ENCODE data around the gene VEZT. TPM values are rescaled to one million over a fixed set of nuclear protein-coding genes. Genes with fewer than 3 reads are reported as not detected.
A peak's percentile ranks its signal among the peaks of the same experiment; 100 is the strongest.

VEZT gene
- polyA plus RNA-seq, 4 donors: 11.3 to 49.7 (median 18.1) TPM

GRCh38 chr12:95220726-95221125, 3.1 kb downstream of the VEZT start:
- no peak overlapping the region for H3K4me3 ChIP-seq (ENCODE audit: low read depth in 1 of 3, low read length in 3 of 3)
- H3K36me3 ChIP-seq (ENCODE audit: control insufficient read depth in 3 of 3, insufficient read depth in 2 of 3, low read depth in 1 of 3, low read length in 3 of 3): peaks cover 0 to 14% (median 0%) of the 10 kb centered on the region in 3 donors
- peaks cover 0 to 5% (median 2%) of the 10 kb centered on the region in 3 donors for H3K4me1 ChIP-seq (ENCODE audit: control insufficient read depth in 3 of 3, insufficient read depth in 2 of 3, low read depth in 1 of 3, low read length in 2 of 3)
- H3K27me3 ChIP-seq (ENCODE audit: control insufficient read depth in 3 of 3, insufficient read depth in 3 of 3, low read length in 3 of 3): no peaks in the 10 kb centered on the region
- DNase-seq (no peak), FAIRE-seq (no peak)
- no peaks in the 10 kb centered on the region for H3K9me3 ChIP-seq (ENCODE audit: control insufficient read depth in 2 of 2, insufficient read depth in 1 of 2, low read depth in 1 of 2, low read length in 1 of 2)
- H3K27ac ChIP-seq (ENCODE audit: low read depth in 1 of 3, low read length in 2 of 3): no peak overlapping the region

DNA sequence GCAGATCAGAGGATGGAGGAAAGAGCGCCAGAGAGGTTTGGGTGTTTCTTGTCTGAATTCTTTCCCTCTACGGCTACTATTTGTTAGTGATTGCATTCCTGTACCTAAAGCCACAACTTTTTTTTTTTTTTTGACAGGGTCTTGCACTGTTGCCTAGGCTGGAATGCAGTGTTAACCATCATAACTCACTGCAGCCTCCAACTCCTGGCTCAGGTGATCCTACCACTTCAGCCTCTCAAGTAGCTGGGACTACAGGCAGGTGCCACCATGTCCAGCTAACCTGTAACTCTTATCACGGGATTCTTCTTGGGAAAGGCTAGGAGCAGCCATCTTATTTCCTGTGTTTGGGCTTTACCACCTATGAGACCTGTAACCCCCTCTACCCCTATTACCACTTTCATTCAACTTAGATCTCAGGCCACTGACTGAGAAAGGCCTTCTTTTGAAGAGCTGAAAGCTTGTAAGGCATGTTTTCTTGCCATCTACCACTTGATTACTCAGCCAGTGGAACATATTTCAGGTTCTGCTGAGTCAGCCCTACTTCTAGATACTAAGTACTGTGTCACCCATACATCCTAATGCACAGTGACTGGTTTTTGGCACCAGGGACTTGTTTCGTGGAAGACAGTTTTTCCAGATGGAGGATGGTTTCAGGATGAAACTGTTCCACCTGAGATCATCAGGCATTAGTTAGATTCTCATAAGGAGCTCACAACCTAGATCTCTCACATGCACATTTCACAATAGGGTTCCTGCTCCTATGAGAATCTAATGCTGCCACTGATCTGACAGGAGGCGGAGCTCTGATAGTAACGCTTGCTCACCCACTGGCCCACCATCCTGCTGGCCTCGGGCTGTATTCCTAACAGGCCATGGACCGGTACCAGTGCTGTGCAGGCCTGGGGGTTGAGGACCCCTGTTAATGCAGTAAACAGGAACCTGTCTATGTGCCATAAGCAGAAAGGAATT, 6.9 kb downstream of the VEZT start:
- no peak overlapping the region for H3K4me3 ChIP-seq (ENCODE audit: low read depth in 1 of 3, low read length in 3 of 3)
- H3K9me3 ChIP-seq (ENCODE audit: control insufficient read depth in 2 of 2, insufficient read depth in 1 of 2, low read depth in 1 of 2, low read length in 1 of 2): no peaks in the 10 kb centered on the region
- FAIRE-seq (no peak), DNase-seq (no peak)
- H3K27me3 ChIP-seq (ENCODE audit: control insufficient read depth in 3 of 3, insufficient read depth in 3 of 3, low read length in 3 of 3): no peaks in the 10 kb centered on the region
- H3K36me3 ChIP-seq (ENCODE audit: control insufficient read depth in 3 of 3, insufficient read depth in 2 of 3, low read depth in 1 of 3, low read length in 3 of 3): peaks cover 0 to 19% (median 0%) of the 10 kb centered on the region in 3 donors
- H3K27ac ChIP-seq (ENCODE audit: low read depth in 1 of 3, low read length in 2 of 3): no peak overlapping the region
- peaks cover 0 to 5% (median 0%) of the 10 kb centered on the region in 3 donors for H3K4me1 ChIP-seq (ENCODE audit: control insufficient read depth in 3 of 3, insufficient read depth in 2 of 3, low read depth in 1 of 3, low read length in 2 of 3)
- 94 to 98% (median 97%) methylated on average over 8 of the region's 8 CpGs for WGBS, 3 donors

DNA sequence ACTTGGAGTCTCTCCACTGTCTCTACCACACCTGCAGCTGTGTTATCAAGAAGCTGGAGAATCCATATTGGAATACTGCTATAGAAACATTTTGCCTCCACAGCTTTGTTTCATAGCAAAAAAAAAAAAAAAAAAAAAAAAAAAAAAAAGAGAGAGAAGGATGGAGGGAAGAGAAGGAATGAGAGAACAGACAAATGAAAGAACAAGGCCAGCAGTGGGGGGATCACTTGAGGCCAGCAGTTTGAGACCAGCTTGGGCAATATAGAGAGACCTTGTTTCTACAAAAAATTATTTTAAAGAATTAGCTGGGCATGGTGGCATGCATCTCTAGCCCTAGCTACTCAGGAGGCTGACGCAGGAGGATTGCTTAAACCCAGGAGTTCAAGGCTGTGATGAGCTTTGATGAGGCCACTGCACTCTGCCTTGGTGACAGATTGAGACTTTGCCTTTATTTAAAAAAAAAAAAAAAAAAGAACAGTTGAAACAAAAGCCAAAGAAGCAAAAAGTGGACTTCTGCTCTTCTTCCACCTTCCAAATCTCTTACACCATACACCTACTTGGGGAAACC, 8.1 kb downstream of the VEZT start:
- FAIRE-seq (no peak), DNase-seq (no peak)
- Histone ChIP-seq H3K27me3 (ENCODE audit: control insufficient read depth in 3 of 3, insufficient read depth in 3 of 3, low read length in 3 of 3) (no peaks in the 10 kb centered on the region), H3K9me3 (ENCODE audit: control insufficient read depth in 2 of 2, insufficient read depth in 1 of 2, low read depth in 1 of 2, low read length in 1 of 2) (no peaks in the 10 kb centered on the region), H3K27ac (ENCODE audit: low read depth in 1 of 3, low read length in 2 of 3) (no peak overlapping the region), H3K36me3 (ENCODE audit: control insufficient read depth in 3 of 3, insufficient read depth in 2 of 3, low read depth in 1 of 3, low read length in 3 of 3) (peaks cover 0 to 23% (median 0%) of the 10 kb centered on the region in 3 donors), H3K4me1 (ENCODE audit: control insufficient read depth in 3 of 3, insufficient read depth in 2 of 3, low read depth in 1 of 3, low read length in 2 of 3) (no peaks in the 10 kb centered on the region), H3K4me3 (ENCODE audit: low read depth in 1 of 3, low read length in 3 of 3) (no peak overlapping the region)
- 92 to 96% (median 96%) methylated on average over 1 of the region's 1 CpG for WGBS, 3 donors

DNA sequence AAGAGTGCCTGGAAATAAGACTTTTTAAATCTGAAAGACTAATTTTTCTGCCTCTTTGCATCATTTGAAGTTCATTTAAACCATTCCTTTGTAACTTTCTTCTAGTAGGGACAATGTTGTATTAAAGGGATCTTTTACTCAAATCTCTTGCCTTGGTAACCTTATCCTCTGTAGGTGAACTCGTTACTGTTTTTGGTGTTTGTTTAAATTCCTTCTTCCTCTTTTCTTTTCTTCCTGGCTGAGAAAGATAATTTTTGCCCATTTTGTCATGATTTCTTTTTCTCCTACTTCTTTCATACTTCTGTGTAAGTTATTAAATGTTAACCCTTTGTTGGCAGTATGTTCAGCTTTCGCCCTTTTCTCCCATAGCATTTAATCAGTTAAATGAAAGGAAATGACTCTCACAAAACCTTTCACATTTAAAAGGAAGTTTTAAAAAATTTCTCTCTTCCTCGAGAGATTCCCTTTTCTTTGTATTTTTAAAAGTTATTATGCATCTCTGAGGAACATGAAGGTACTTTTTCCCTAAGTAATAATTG, 10.3 kb downstream of the VEZT start:
- no peak for DNase-seq
- H3K9me3 ChIP-seq (ENCODE audit: control insufficient read depth in 2 of 2, insufficient read depth in 1 of 2, low read depth in 1 of 2, low read length in 1 of 2): no peaks in the 10 kb centered on the region
- peaks cover 0 to 21% (median 0%) of the 10 kb centered on the region in 3 donors for H3K36me3 ChIP-seq (ENCODE audit: control insufficient read depth in 3 of 3, insufficient read depth in 2 of 3, low read depth in 1 of 3, low read length in 3 of 3)
- 67 to 87% (median 78%) methylated on average over 3 of the region's 3 CpGs for WGBS, 3 donors
- FAIRE-seq: no peak
- H3K27ac ChIP-seq (ENCODE audit: low read depth in 1 of 3, low read length in 2 of 3): no peak overlapping the region
- H3K4me3 ChIP-seq (ENCODE audit: low read depth in 1 of 3, low read length in 3 of 3): no peak overlapping the region
- no peaks in the 10 kb centered on the region for H3K27me3 ChIP-seq (ENCODE audit: control insufficient read depth in 3 of 3, insufficient read depth in 3 of 3, low read length in 3 of 3)
- H3K4me1 ChIP-seq (ENCODE audit: control insufficient read depth in 3 of 3, insufficient read depth in 2 of 3, low read depth in 1 of 3, low read length in 2 of 3): no peaks in the 10 kb centered on the region

- H3K36me3 ChIP-seq (ENCODE audit: control insufficient read depth in 3 of 3, insufficient read depth in 2 of 3, low read depth in 1 of 3, low read length in 3 of 3): peaks cover 0 to 21% (median 0%) of the 10 kb centered on the region in 3 donors
- H3K27ac ChIP-seq (ENCODE audit: low read depth in 1 of 3, low read length in 2 of 3): no peak overlapping the region
- no peak for FAIRE-seq
- no peak for DNase-seq
- WGBS, 3 donors: 95 to 96% (median 96%) methylated on average over 2 of the region's 2 CpGs
- no peaks in the 10 kb centered on the region for H3K27me3 ChIP-seq (ENCODE audit: control insufficient read depth in 3 of 3, insufficient read depth in 3 of 3, low read length in 3 of 3)
- no peaks in the 10 kb centered on the region for H3K4me1 ChIP-seq (ENCODE audit: control insufficient read depth in 3 of 3, insufficient read depth in 2 of 3, low read depth in 1 of 3, low read length in 2 of 3)
- no peaks in the 10 kb centered on the region for H3K9me3 ChIP-seq (ENCODE audit: control insufficient read depth in 2 of 2, insufficient read depth in 1 of 2, low read depth in 1 of 2, low read length in 1 of 2)
- no peak overlapping the region for H3K4me3 ChIP-seq (ENCODE audit: low read depth in 1 of 3, low read length in 3 of 3)
Observed at GRCh38 chr12:95228617-95229016, 11.0 kb downstream of the VEZT start.

DNA sequence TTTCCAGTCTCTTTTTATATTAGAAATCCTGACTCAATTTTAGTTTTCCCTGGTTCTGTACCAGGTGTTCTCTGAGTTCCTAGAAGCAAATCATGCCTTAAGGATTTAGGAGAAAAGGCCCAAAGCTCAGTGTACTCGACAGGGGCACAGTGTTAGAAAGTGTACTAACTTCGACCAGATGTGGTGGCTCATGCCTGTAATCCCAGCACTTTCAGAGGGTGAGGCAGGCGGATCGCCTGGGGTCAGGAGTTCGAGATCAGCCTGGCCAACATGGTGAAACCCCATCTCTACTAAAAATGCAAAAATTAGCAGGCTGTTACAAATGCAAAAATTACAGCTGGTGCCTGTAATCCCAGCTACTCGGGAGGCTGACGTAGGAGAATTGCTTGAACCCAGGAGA, 12.0 kb downstream of the VEZT start:
- DNase-seq (no peak), FAIRE-seq (no peak)
- Histone ChIP-seq H3K4me3 (ENCODE audit: low read depth in 1 of 3, low read length in 3 of 3) (no peak overlapping the region), H3K27me3 (ENCODE audit: control insufficient read depth in 3 of 3, insufficient read depth in 3 of 3, low read length in 3 of 3) (no peaks in the 10 kb centered on the region), H3K4me1 (ENCODE audit: control insufficient read depth in 3 of 3, insufficient read depth in 2 of 3, low read depth in 1 of 3, low read length in 2 of 3) (no peaks in the 10 kb centered on the region), H3K9me3 (ENCODE audit: control insufficient read depth in 2 of 2, insufficient read depth in 1 of 2, low read depth in 1 of 2, low read length in 1 of 2) (no peaks in the 10 kb centered on the region), H3K36me3 (ENCODE audit: control insufficient read depth in 3 of 3, insufficient read depth in 2 of 3, low read depth in 1 of 3, low read length in 3 of 3) (peaks cover 0 to 20% (median 0%) of the 10 kb centered on the region in 3 donors), H3K27ac (ENCODE audit: low read depth in 1 of 3, low read length in 2 of 3) (no peak overlapping the region)
- 84 to 96% (median 94%) methylated on average over 7 of the region's 7 CpGs for WGBS, 3 donors

- no peak overlapping the region for H3K27ac ChIP-seq (ENCODE audit: low read depth in 1 of 3, low read length in 2 of 3)
- H3K36me3 ChIP-seq (ENCODE audit: control insufficient read depth in 3 of 3, insufficient read depth in 2 of 3, low read depth in 1 of 3, low read length in 3 of 3): peaks cover 0 to 14% (median 0%) of the 10 kb centered on the region in 3 donors
- H3K27me3 ChIP-seq (ENCODE audit: control insufficient read depth in 3 of 3, insufficient read depth in 3 of 3, low read length in 3 of 3): no peaks in the 10 kb centered on the region
- no peak for DNase-seq
- H3K9me3 ChIP-seq (ENCODE audit: control insufficient read depth in 2 of 2, insufficient read depth in 1 of 2, low read depth in 1 of 2, low read length in 1 of 2): no peaks in the 10 kb centered on the region
- H3K4me3 ChIP-seq (ENCODE audit: low read depth in 1 of 3, low read length in 3 of 3): no peak overlapping the region
- no peak for FAIRE-seq
- H3K4me1 ChIP-seq (ENCODE audit: control insufficient read depth in 3 of 3, insufficient read depth in 2 of 3, low read depth in 1 of 3, low read length in 2 of 3): no peaks in the 10 kb centered on the region
Observed at GRCh38 chr12:95230313-95230712, 12.7 kb downstream of the VEZT start.

- FAIRE-seq (no peak), DNase-seq (peak; percentile 22 to 28)
- Histone ChIP-seq H3K27ac (ENCODE audit: low read depth in 1 of 3, low read length in 2 of 3) (no peak overlapping the region), H3K9me3 (ENCODE audit: control insufficient read depth in 2 of 2, insufficient read depth in 1 of 2, low read depth in 1 of 2, low read length in 1 of 2) (peaks cover 0 to under 1% of the 10 kb centered on the region in 2 donors), H3K4me3 (ENCODE audit: low read depth in 1 of 3, low read length in 3 of 3) (no peak overlapping the region), H3K4me1 (ENCODE audit: control insufficient read depth in 3 of 3, insufficient read depth in 2 of 3, low read depth in 1 of 3, low read length in 2 of 3) (no peaks in the 10 kb centered on the region), H3K27me3 (ENCODE audit: control insufficient read depth in 3 of 3, insufficient read depth in 3 of 3, low read length in 3 of 3) (no peaks in the 10 kb centered on the region), H3K36me3 (ENCODE audit: control insufficient read depth in 3 of 3, insufficient read depth in 2 of 3, low read depth in 1 of 3, low read length in 3 of 3) (peaks cover 0 to 11% (median 0%) of the 10 kb centered on the region in 3 donors)
- WGBS, 3 donors: 51 to 65% (median 65%) methylated on average over 2 of the region's 2 CpGs
Observed at GRCh38 chr12:95231190-95231589, 13.6 kb downstream of the VEZT start.

Measured in small intestine (tissue), 7 donors.